Panc1 (cell line): Measurements from ENCODE around the gene NT5C3A. TPM values are rescaled to one million over a fixed set of nuclear protein-coding genes. Genes with fewer than 3 reads are reported as not detected.

ENCODE experiments used
- ATAC-seq: fragments of 200-7000 bp; cut with Tn5 transposase; 2 replicates; pipeline ENCODE4 v1.9.1; 2020; ENCODE audit warnings: mild to moderate bottlenecking, moderate library complexity
- BruUV-seq: library from RNA; stranded (reverse); fragments of 400-500 nt; replicated peaks from 2 replicates; lab custom pipeline; 2021; lab: Mats Ljungman, UMichigan
- CTCF ChIA-PET: fragments of 300-600 bp; sonication (Branson Sonifier 250); formaldehyde crosslinking; loops from one replicate; lab custom pipeline; 2022; ENCODE audit warnings: antibody characterized with exemption; lab: Charles Lee
- POLR2A ChIA-PET: fragments of 300-600 bp; sonication (Branson Sonifier 250); formaldehyde crosslinking; loops from one replicate; lab custom pipeline; 2022; ENCODE audit warnings: antibody characterized with exemption; lab: Charles Lee
- DNase-seq: peaks from one replicate; pipeline ENCODE4 v3.0.0-alpha.2; 2010; ENCODE audit warnings: low read depth, low spot score
- H3K27ac ChIP-seq: 2 replicates; pipeline ENCODE4 v1.5.1; 2011; ENCODE audit warnings: mild to moderate bottlenecking, low read length, inconsistent platforms
- H3K27me3 ChIP-seq: fragments of 200-500 bp; sonication (Bioruptor generic); 2 replicates; pipeline ENCODE4 v1.6.0; 2014; ENCODE audit warnings: low read length, inconsistent platforms; ENCODE audit not compliant: control insufficient read depth, insufficient read depth
- H3K36me3 ChIP-seq: fragments of 200-500 bp; sonication (Bioruptor generic); 2 replicates; pipeline ENCODE4 v1.5.1; 2014; ENCODE audit warnings: inconsistent platforms, mild to moderate bottlenecking, low read length, moderate library complexity; ENCODE audit not compliant: control insufficient read depth, insufficient read depth
- H3K4me1 ChIP-seq: 2 replicates; pipeline ENCODE4 v1.5.1; 2011; ENCODE audit warnings: inconsistent platforms, mild to moderate bottlenecking, low read length, moderate library complexity; ENCODE audit not compliant: control insufficient read depth, insufficient read depth
- H3K4me3 ChIP-seq, 2 experiments: 2 replicates each; pipeline ENCODE4 v1.5.1; 2011 to 2012; ENCODE audit warnings: low read depth in 2 of 2, low read length in 2 of 2, mild to moderate bottlenecking in 2 of 2, inconsistent platforms in 1 of 2, moderate library complexity in 1 of 2
- H3K9me3 ChIP-seq: fragments of 200-500 bp; sonication (Bioruptor generic); 2 replicates; pipeline ENCODE4 v1.5.1; 2014; ENCODE audit warnings: low read depth, mild to moderate bottlenecking, inconsistent platforms, low read length, moderate library complexity; ENCODE audit not compliant: control insufficient read depth, insufficient read depth
- POLR2AphosphoS5 ChIP-seq: IDR thresholded peaks from 2 replicates; pipeline ENCODE4 v1.6.1; 2012; ENCODE audit warnings: mild to moderate bottlenecking, low read depth, low read length, moderate library complexity
- SIN3A ChIP-seq: IDR thresholded peaks from 2 replicates; pipeline ENCODE4 v1.6.1; 2012; ENCODE audit warnings: low read depth, mild to moderate bottlenecking, low read length, moderate library complexity, borderline replicate concordance; ENCODE audit not compliant: insufficient read depth
- in situ Hi-C: cut with HindIII; loops from 2 replicates; pipeline ENCODE4 v1.10.0; 2016; ENCODE audit warnings: low sequenced_read_pairs, low pct_unique_long_range_greater_than_20kb
- intact Hi-C: fragments of 100-400 bp; cut with micrococcal nuclease; formaldehyde crosslinking; loops from one replicate; pipeline ENCODE4 v1.10.0; 2022; ENCODE audit not compliant: unreplicated experiment
- total RNA-seq: library from RNA; stranded (reverse); gene quantifications from one replicate; pipeline ENCODE4 v1.2.1, GENCODE V29; 2021; ENCODE audit not compliant: unreplicated experiment
- TF ChIP-seq, protein P1 (sequence below): fragments of 450-650 bp; IDR thresholded peaks from 2 replicates; pipeline ENCODE4 v1.5.1; 2017; ENCODE audit warnings: mild to moderate bottlenecking
- TF ChIP-seq, protein P2 (sequence below), 2 experiments: IDR thresholded peaks; 2 replicates each; pipeline ENCODE4 v1.6.1; 2011 to 2012; ENCODE audit warnings: low read depth in 2 of 2, control low read depth in 1 of 2, low read length in 1 of 2, mild to moderate bottlenecking in 1 of 2, moderate library complexity in 1 of 2; ENCODE audit not compliant: insufficient read depth in 1 of 2

Gene NT5C3A
- total RNA-seq, 1 experiment from 2014 or later, result 29.1 TPM

DNA sequence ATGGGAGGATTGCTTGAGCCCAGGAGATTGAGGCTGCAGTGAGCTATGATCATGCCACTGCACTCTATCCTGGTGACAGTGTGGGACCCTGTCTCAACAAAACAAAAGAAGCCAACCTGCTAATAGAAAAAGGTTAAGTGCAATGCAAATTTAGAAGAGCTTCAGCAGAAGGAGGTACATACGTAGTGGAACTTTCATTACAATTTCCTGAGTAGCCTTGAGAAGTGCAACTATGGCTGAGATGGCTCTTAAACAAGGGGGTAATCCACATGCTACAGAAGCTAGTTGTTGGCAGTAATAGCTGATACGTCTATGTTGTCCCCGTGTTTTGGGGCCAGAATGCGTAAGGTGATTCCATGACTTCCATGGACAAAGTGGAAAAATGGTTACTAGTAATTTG is 10.7 kb upstream of the NT5C3A start:
- intact Hi-C loops, result no loop called here
- Histone ChIP-seq H3K27me3 (peaks cover 31% of the 10 kb centered on the region), H3K9me3 (peaks cover 8% of the 10 kb centered on the region; the same call in 1 of the 2 replicates), H3K4me3 (no peak overlapping the region), H3K4me1 (no peaks in the 10 kb centered on the region), H3K36me3 (no peaks in the 10 kb centered on the region), H3K27ac (no peak overlapping the region)
- BruUV-seq, result no TSS peak
- ChIA-PET CTCF (interaction anchor here (0.5 to 0.6 kb wide), 2 partner anchors 17 to 35 kb away, joined by 3 read pairs; no protein-coding TSS in a partner anchor), POLR2A (no interaction called here)
- TF ChIP-seq, protein P1, sequence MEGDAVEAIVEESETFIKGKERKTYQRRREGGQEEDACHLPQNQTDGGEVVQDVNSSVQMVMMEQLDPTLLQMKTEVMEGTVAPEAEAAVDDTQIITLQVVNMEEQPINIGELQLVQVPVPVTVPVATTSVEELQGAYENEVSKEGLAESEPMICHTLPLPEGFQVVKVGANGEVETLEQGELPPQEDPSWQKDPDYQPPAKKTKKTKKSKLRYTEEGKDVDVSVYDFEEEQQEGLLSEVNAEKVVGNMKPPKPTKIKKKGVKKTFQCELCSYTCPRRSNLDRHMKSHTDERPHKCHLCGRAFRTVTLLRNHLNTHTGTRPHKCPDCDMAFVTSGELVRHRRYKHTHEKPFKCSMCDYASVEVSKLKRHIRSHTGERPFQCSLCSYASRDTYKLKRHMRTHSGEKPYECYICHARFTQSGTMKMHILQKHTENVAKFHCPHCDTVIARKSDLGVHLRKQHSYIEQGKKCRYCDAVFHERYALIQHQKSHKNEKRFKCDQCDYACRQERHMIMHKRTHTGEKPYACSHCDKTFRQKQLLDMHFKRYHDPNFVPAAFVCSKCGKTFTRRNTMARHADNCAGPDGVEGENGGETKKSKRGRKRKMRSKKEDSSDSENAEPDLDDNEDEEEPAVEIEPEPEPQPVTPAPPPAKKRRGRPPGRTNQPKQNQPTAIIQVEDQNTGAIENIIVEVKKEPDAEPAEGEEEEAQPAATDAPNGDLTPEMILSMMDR, result no peak
- TF ChIP-seq, protein P2, sequence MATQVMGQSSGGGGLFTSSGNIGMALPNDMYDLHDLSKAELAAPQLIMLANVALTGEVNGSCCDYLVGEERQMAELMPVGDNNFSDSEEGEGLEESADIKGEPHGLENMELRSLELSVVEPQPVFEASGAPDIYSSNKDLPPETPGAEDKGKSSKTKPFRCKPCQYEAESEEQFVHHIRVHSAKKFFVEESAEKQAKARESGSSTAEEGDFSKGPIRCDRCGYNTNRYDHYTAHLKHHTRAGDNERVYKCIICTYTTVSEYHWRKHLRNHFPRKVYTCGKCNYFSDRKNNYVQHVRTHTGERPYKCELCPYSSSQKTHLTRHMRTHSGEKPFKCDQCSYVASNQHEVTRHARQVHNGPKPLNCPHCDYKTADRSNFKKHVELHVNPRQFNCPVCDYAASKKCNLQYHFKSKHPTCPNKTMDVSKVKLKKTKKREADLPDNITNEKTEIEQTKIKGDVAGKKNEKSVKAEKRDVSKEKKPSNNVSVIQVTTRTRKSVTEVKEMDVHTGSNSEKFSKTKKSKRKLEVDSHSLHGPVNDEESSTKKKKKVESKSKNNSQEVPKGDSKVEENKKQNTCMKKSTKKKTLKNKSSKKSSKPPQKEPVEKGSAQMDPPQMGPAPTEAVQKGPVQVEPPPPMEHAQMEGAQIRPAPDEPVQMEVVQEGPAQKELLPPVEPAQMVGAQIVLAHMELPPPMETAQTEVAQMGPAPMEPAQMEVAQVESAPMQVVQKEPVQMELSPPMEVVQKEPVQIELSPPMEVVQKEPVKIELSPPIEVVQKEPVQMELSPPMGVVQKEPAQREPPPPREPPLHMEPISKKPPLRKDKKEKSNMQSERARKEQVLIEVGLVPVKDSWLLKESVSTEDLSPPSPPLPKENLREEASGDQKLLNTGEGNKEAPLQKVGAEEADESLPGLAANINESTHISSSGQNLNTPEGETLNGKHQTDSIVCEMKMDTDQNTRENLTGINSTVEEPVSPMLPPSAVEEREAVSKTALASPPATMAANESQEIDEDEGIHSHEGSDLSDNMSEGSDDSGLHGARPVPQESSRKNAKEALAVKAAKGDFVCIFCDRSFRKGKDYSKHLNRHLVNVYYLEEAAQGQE (IDR thresholded peaks at IDR 0.05; ENCODE audit: insufficient read depth in 1 of 2, low read depth in 2 of 2, low read length in 1 of 2), result no peak
- TF ChIP-seq SIN3A, result no peak
- in situ Hi-C loops, result no loop called here
- no peak for DNase-seq
- no peak for ATAC-seq

DNA sequence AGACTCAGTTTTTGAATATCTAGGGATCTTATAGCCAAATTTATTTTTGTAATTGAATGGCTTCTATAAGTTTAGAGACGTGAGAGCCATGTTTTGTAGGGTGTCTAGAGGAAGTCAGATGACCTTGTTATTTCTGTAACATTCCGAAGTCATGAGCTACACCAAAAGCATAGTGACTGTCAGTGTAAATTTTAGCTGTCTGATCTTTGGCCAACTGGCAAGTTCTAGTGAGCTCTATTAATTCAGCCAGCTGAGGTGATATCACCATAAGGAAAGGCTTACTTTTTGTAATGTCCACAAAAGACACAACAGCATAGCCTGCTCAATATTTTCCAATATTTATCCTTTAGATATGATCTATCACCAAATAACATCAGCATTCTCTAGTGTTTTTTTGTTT is 9.9 kb upstream of the NT5C3A start:
- in situ Hi-C loops (no loop called here), intact Hi-C loops (no loop called here)
- ChIA-PET CTCF (interaction anchor here (0.5 to 0.6 kb wide), 2 partner anchors 16 to 159 kb away, joined by 3 to 5 read pairs; no protein-coding TSS in a partner anchor), POLR2A (interaction anchor here (0.5 to 0.7 kb wide), 2 partner anchors 12 to 126 kb away, joined by 3 to 6 read pairs; no protein-coding TSS in a partner anchor)
- no peak overlapping the region for H3K4me3 ChIP-seq
- no peaks in the 10 kb centered on the region for H3K4me1 ChIP-seq
- no TSS peak for BruUV-seq
- no peak for ATAC-seq
- H3K27ac ChIP-seq, result no peak overlapping the region
- H3K27me3 ChIP-seq, result peaks cover 25% of the 10 kb centered on the region
- peaks cover 8% of the 10 kb centered on the region; the same call in 1 of the 2 replicates for H3K9me3 ChIP-seq
- no peak for TF ChIP-seq POLR2AphosphoS5
- TF ChIP-seq, protein P1, result no peak
- H3K36me3 ChIP-seq, result no peaks in the 10 kb centered on the region
- no peak for DNase-seq
